Karpas-422 (cell line): Measurements from ENCODE around the gene LUZP2. TPM values are rescaled to one million over a fixed set of nuclear protein-coding genes. Genes with fewer than 3 reads are reported as not detected.

Experiments
- DNase-seq: peaks from one replicate; pipeline ENCODE4 v3.0.0-alpha.2; 2015
- H2AFZ ChIP-seq: fragments of 200-600 bp; sonication (generic); 2 replicates; pipeline ENCODE4 v1.6.1; 2014; ENCODE audit warnings: antibody characterized with exemption, low read length, mixed read lengths
- H3K27ac ChIP-seq: fragments of 200-600 bp; sonication (generic); 2 replicates; pipeline ENCODE4 v1.5.1; 2014; ENCODE audit warnings: mild to moderate bottlenecking, low read length, moderate library complexity
- H3K27me3 ChIP-seq: fragments of 200-600 bp; sonication (generic); 2 replicates; pipeline ENCODE4 v1.6.1; 2014; ENCODE audit warnings: low read length, mixed read lengths
- H3K36me3 ChIP-seq: fragments of 200-600 bp; sonication (generic); 2 replicates; pipeline ENCODE4 v1.6.1; 2014; ENCODE audit warnings: low read length, mixed read lengths; ENCODE audit not compliant: insufficient read depth
- H3K4me1 ChIP-seq: fragments of 200-600 bp; sonication (generic); 2 replicates; pipeline ENCODE4 v1.6.1; 2014; ENCODE audit warnings: mild to moderate bottlenecking, low read length, mixed read lengths
- H3K4me2 ChIP-seq: fragments of 200-600 bp; sonication (generic); 2 replicates; pipeline ENCODE4 v1.6.1; 2014; ENCODE audit warnings: low read length, low read depth, mild to moderate bottlenecking; ENCODE audit not compliant: poor library complexity, severe bottlenecking
- H3K4me3 ChIP-seq: fragments of 200-600 bp; sonication (generic); 2 replicates; pipeline ENCODE4 v1.5.1; 2014; ENCODE audit warnings: mild to moderate bottlenecking, antibody characterized with exemption, low read length, mixed read lengths
- H3K79me2 ChIP-seq: fragments of 200-600 bp; sonication (generic); 2 replicates; pipeline ENCODE4 v1.6.1; 2014; ENCODE audit warnings: mild to moderate bottlenecking, low read length, mixed read lengths
- H3K9ac ChIP-seq: fragments of 200-600 bp; sonication (generic); 2 replicates; pipeline ENCODE4 v1.6.0; 2014; ENCODE audit warnings: low read length
- H3K9me2 ChIP-seq: fragments of 200-600 bp; sonication (generic), shearing (Covaris generic); replicated peaks from 2 replicates; pipeline ENCODE4 v1.6.0; 2014; ENCODE audit warnings: mild to moderate bottlenecking, low read length, moderate library complexity; ENCODE audit not compliant: insufficient read depth
- H3K9me3 ChIP-seq: fragments of 300-700, 200-600 bp; sonication (generic); 2 replicates; pipeline ENCODE4 v1.6.1; 2014; ENCODE audit warnings: low read length, mixed read lengths
- H4K20me1 ChIP-seq: fragments of 200-600 bp; sonication (generic); 2 replicates; pipeline ENCODE4 v1.6.1; 2014; ENCODE audit warnings: mild to moderate bottlenecking, antibody characterized with exemption, low read length, low read depth; ENCODE audit not compliant: insufficient read depth
- total RNA-seq: library from RNA; depleted of rRNA; stranded (reverse); fragments of >200 nt; shearing (Covaris generic); gene quantifications from 2 replicates; pipeline ENCODE4 v1.2.3, GENCODE V29; 2014; ENCODE audit warnings: low replicate concordance

Gene LUZP2
- total RNA-seq, 1 experiment from 2014 or later, result not detected

- H3K36me3 ChIP-seq, result no peaks in the 10 kb centered on the region
- H3K79me2 ChIP-seq, result no peaks in the 10 kb centered on the region
- H3K9me2 ChIP-seq, result no peaks in the 10 kb centered on the region
- H2AFZ ChIP-seq, result no peak overlapping the region
- H3K9ac ChIP-seq, result no peak overlapping the region
- H3K4me2 ChIP-seq, result no peak overlapping the region
- no peak overlapping the region for H3K27ac ChIP-seq
- H3K9me3 ChIP-seq, result no peaks in the 10 kb centered on the region; the same call in 1 of the 2 replicates
- no peaks in the 10 kb centered on the region for H3K27me3 ChIP-seq
- no peak overlapping the region for H3K4me3 ChIP-seq
- no peak for DNase-seq
- H3K4me1 ChIP-seq, result no peaks in the 10 kb centered on the region
- H4K20me1 ChIP-seq, result no peaks in the 10 kb centered on the region
Observed at GRCh38 chr11:24747275-24748251, 250.7 kb downstream of the LUZP2 start.

GRCh38 chr11:24748261-24748660, 251.4 kb downstream of the LUZP2 start:
- H3K27ac ChIP-seq, result no peak overlapping the region
- no peaks in the 10 kb centered on the region for H3K27me3 ChIP-seq
- no peaks in the 10 kb centered on the region for H3K79me2 ChIP-seq
- H3K36me3 ChIP-seq, result no peaks in the 10 kb centered on the region
- H3K4me1 ChIP-seq, result no peaks in the 10 kb centered on the region
- DNase-seq, result no peak
- H3K9me3 ChIP-seq, result no peaks in the 10 kb centered on the region; the same call in 1 of the 2 replicates
- no peak overlapping the region for H3K4me3 ChIP-seq
- H3K9me2 ChIP-seq, result no peaks in the 10 kb centered on the region
- H2AFZ ChIP-seq, result no peak overlapping the region
- no peaks in the 10 kb centered on the region for H4K20me1 ChIP-seq
- H3K4me2 ChIP-seq, result no peak overlapping the region
- H3K9ac ChIP-seq, result no peak overlapping the region

GRCh38 chr11:24754406-24754805, 257.6 kb downstream of the LUZP2 start:
- no peaks in the 10 kb centered on the region for H3K27me3 ChIP-seq
- no peak overlapping the region for H3K9ac ChIP-seq
- H3K27ac ChIP-seq, result no peak overlapping the region
- DNase-seq, result no peak
- H3K9me2 ChIP-seq, result no peaks in the 10 kb centered on the region
- no peaks in the 10 kb centered on the region for H4K20me1 ChIP-seq
- H3K36me3 ChIP-seq, result no peaks in the 10 kb centered on the region
- H3K4me2 ChIP-seq, result no peak overlapping the region
- no peaks in the 10 kb centered on the region; the same call in none of the 2 replicates for H3K9me3 ChIP-seq
- H3K79me2 ChIP-seq, result no peaks in the 10 kb centered on the region
- no peak overlapping the region for H2AFZ ChIP-seq
- H3K4me3 ChIP-seq, result no peak overlapping the region
- no peaks in the 10 kb centered on the region for H3K4me1 ChIP-seq

- no peaks in the 10 kb centered on the region for H3K4me1 ChIP-seq
- no peaks in the 10 kb centered on the region for H3K36me3 ChIP-seq
- no peak overlapping the region for H3K4me2 ChIP-seq
- DNase-seq, result no peak
- H3K27me3 ChIP-seq, result no peaks in the 10 kb centered on the region
- no peaks in the 10 kb centered on the region for H4K20me1 ChIP-seq
- no peaks in the 10 kb centered on the region for H3K79me2 ChIP-seq
- H3K9me3 ChIP-seq, result peaks cover 3% of the 10 kb centered on the region
- no peaks in the 10 kb centered on the region for H3K9me2 ChIP-seq
- no peak overlapping the region for H3K9ac ChIP-seq
- no peak overlapping the region for H3K27ac ChIP-seq
- H3K4me3 ChIP-seq, result no peak overlapping the region
- no peak overlapping the region for H2AFZ ChIP-seq
Observed at GRCh38 chr11:24755260-24755839, 258.5 kb downstream of the LUZP2 start.

- H3K79me2 ChIP-seq, result no peaks in the 10 kb centered on the region
- H3K9ac ChIP-seq, result no peak overlapping the region
- H3K27me3 ChIP-seq, result no peaks in the 10 kb centered on the region
- no peak overlapping the region for H3K4me3 ChIP-seq
- DNase-seq, result no peak
- H3K4me1 ChIP-seq, result no peaks in the 10 kb centered on the region
- H3K27ac ChIP-seq, result no peak overlapping the region
- no peaks in the 10 kb centered on the region for H4K20me1 ChIP-seq
- no peak overlapping the region for H2AFZ ChIP-seq
- H3K9me3 ChIP-seq, result peaks cover 7% of the 10 kb centered on the region
- H3K9me2 ChIP-seq, result no peaks in the 10 kb centered on the region
- H3K36me3 ChIP-seq, result no peaks in the 10 kb centered on the region
- H3K4me2 ChIP-seq, result no peak overlapping the region
Observed at GRCh38 chr11:24759742-24760141, 262.9 kb downstream of the LUZP2 start.

- no peaks in the 10 kb centered on the region for H3K4me1 ChIP-seq
- no peak overlapping the region for H3K9ac ChIP-seq
- no peaks in the 10 kb centered on the region for H4K20me1 ChIP-seq
- H3K4me2 ChIP-seq, result no peak overlapping the region
- H3K4me3 ChIP-seq, result no peak overlapping the region
- no peaks in the 10 kb centered on the region for H3K36me3 ChIP-seq
- no peaks in the 10 kb centered on the region for H3K9me2 ChIP-seq
- no peaks in the 10 kb centered on the region for H3K79me2 ChIP-seq
- H3K27ac ChIP-seq, result no peak overlapping the region
- no peak overlapping the region for H2AFZ ChIP-seq
- DNase-seq, result no peak
- H3K9me3 ChIP-seq, result peaks cover 7% of the 10 kb centered on the region
- no peaks in the 10 kb centered on the region for H3K27me3 ChIP-seq
Observed at GRCh38 chr11:24760681-24761080, 263.8 kb downstream of the LUZP2 start.

GRCh38 chr11:24762076-24762475, 265.2 kb downstream of the LUZP2 start:
- Histone ChIP-seq H3K4me1 (no peaks in the 10 kb centered on the region), H3K36me3 (no peaks in the 10 kb centered on the region), H2AFZ (no peak overlapping the region), H3K79me2 (no peaks in the 10 kb centered on the region), H3K27ac (no peak overlapping the region), H3K27me3 (no peaks in the 10 kb centered on the region), H4K20me1 (no peaks in the 10 kb centered on the region), H3K9me3 (peaks cover 7% of the 10 kb centered on the region), H3K4me2 (no peak overlapping the region), H3K4me3 (no peak overlapping the region), H3K9me2 (no peaks in the 10 kb centered on the region), H3K9ac (no peak overlapping the region)
- DNase-seq, result no peak

- no peak for DNase-seq
- no peaks in the 10 kb centered on the region for H3K9me2 ChIP-seq
- H3K27ac ChIP-seq, result no peak overlapping the region
- no peak overlapping the region for H3K9ac ChIP-seq
- H3K4me1 ChIP-seq, result no peaks in the 10 kb centered on the region
- no peaks in the 10 kb centered on the region for H4K20me1 ChIP-seq
- H3K79me2 ChIP-seq, result no peaks in the 10 kb centered on the region
- H3K27me3 ChIP-seq, result no peaks in the 10 kb centered on the region
- no peak overlapping the region for H3K4me3 ChIP-seq
- no peaks in the 10 kb centered on the region for H3K9me3 ChIP-seq
- H3K36me3 ChIP-seq, result no peaks in the 10 kb centered on the region
- no peak overlapping the region for H2AFZ ChIP-seq
- no peak overlapping the region for H3K4me2 ChIP-seq
Observed at GRCh38 chr11:24767411-24767810, 270.6 kb downstream of the LUZP2 start.
